ENCODE results near the gene RHOT2.
"Not testable (repeated sequence)": the region's sequence is repeated elsewhere in the genome, so short reads cannot be mapped to it uniquely, and the experiment has no call there.

The RHOT2 gene

DNA sequence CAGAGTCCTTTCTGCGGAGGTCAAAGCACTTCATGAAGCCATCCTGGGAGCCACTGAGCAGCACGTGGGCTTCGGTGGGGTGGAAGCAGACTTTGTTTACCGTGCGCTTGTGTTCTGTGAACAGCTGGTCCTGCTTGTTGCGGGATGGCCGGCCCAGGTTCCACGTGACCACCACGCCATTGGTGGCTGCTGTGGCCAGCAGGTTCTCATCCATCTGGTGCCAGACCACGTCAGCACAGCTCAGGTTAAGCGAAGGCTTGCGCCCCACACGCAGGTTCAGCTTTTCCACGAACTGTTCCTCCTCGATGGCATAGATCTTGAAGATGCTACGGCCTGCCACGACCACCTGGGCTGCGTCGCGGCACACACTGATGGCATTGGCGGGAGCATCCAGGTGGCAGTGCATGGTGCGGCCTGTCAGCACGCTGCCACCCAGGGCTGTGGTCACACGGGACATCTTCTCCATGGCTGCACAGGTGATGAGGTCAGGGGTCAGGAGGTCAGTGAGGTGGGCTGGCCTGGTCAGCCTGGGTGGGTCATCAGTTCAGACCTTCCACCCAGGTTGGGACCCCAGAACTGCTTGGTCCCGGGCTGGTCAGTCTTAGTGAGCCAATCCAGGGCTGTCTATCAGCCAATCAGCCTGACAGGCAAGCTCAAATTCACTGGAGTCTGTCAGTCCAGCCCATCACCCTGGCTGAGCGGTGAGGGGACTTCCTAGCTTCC lies 21.4 kb downstream of the RHOT2 start:
- Histone ChIP-seq H3K27ac (ENCODE audit: low read depth, low read length) (peak overlapping the region; percentile 90), H3K9me3 (ENCODE audit: low read length) (no peaks in the 10 kb centered on the region), H3K36me3 (ENCODE audit: insufficient read depth, low read length) (no peaks in the 10 kb centered on the region), H3K4me1 (ENCODE audit: insufficient read depth, low read length) (peaks cover 15% of the 10 kb centered on the region), H3K4me3 (ENCODE audit: low read depth in 1 of 2, low read length in 2 of 2) (peak overlapping the region; percentile 73 to 94), H3K9ac (ENCODE audit: low read length) (peak overlapping the region; percentile 22), H3K27me3 (ENCODE audit: control insufficient read depth in 1 of 2, insufficient read depth in 2 of 2, low read length in 2 of 2) (peaks cover 0 to 18% of the 10 kb centered on the region in 2 donors)

DNA sequence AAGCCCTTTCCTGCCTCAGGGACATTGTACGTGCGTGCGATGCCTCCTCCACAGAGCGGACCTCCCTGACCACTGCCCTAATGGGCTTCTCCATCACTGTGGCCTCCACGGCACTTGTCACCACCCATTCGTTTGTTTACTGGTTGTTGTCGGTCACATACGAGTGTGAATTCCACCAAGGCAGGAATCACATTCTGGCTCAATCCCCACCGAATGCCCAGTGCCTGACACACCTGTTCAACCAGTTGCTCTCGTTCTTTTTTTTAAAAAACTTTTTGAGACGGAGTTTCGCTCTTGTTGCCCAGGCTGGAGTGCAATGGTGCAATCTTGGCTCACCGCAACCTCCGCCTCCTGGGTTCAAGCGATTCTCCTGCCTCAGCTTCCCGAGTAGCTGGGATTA lies 23.3 kb downstream of the RHOT2 start:
- H3K9me3 ChIP-seq (ENCODE audit: low read length); H3K4me3 ChIP-seq (ENCODE audit: low read depth in 1 of 2, low read length in 2 of 2); H3K27ac ChIP-seq (ENCODE audit: low read depth, low read length); H3K9ac ChIP-seq (ENCODE audit: low read length); H3K36me3 ChIP-seq (ENCODE audit: insufficient read depth, low read length): not testable (repeated sequence)
- peaks cover 0 to 36% of the 10 kb centered on the region in 2 donors for H3K27me3 ChIP-seq (ENCODE audit: control insufficient read depth in 1 of 2, insufficient read depth in 2 of 2, low read length in 2 of 2)
- H3K4me1 ChIP-seq (ENCODE audit: insufficient read depth, low read length) = peaks cover 11% of the 10 kb centered on the region

DNA sequence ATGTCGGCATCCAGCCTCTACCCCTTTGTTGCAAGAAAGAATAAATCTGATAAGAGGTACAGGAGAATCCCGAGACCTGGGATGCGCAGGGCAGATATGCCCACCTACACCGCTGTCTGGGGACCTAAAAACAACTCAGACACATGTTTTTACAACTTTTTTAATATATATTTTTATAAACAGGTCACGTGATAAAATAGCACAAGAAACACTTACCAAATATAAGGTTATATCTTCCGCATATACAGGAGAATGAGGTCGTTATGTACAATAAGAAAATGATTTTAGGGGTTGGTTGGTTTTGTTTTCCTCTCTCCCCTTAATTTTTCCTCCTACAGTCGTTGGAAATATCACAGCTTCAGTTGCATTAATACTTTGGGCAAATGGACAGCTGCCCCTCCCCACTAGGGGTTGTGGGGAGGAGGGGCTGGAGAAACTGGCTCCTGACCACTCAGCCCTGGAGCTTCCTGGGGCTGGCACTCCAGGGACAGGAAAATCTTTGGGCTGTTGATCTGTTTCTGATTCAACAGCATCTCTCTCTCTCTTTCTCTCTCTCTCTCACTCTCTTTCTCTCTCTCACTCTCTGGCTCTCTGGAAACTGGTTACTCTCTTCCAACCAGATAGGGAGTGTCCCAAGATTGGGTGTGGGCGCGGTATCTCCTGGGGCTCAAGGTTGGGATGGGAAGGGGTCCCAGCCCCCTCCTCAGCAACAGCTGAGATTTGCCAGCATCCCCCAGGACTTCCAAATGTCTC lies 24.6 kb downstream of the RHOT2 start:
- peaks cover 0 to 37% of the 10 kb centered on the region in 2 donors for H3K27me3 ChIP-seq (ENCODE audit: control insufficient read depth in 1 of 2, insufficient read depth in 2 of 2, low read length in 2 of 2)
- H3K36me3 ChIP-seq (ENCODE audit: insufficient read depth, low read length) = no peaks in the 10 kb centered on the region
- H3K9ac ChIP-seq (ENCODE audit: low read length) = no peak overlapping the region
- peaks cover 11% of the 10 kb centered on the region for H3K4me1 ChIP-seq (ENCODE audit: insufficient read depth, low read length)
- H3K27ac ChIP-seq (ENCODE audit: low read depth, low read length) = no peak overlapping the region
- H3K9me3 ChIP-seq (ENCODE audit: low read length) = no peaks in the 10 kb centered on the region
- no peak overlapping the region for H3K4me3 ChIP-seq (ENCODE audit: low read depth in 1 of 2, low read length in 2 of 2)

DNA sequence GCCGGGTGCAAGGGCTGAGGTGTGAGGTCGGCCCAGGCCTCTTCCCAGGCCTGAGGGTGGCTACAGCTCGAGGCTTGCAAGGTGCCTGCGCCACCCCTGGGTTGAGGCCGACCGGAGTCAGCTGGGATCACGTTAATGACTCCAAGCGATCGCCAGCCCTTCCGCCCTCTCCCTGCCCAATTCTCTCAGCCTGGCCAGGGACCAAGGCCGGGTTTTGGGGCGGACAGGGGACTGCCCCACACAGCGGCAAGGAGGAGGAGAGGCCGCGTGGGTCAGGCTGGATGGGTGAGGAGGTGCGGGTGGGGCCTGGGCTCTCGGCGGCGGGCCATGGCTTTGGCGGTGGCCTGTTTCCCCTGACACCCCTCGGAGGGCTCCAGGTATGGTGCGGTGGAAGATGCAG lies 25.4 kb downstream of the RHOT2 start:
- Histone ChIP-seq H3K27ac (ENCODE audit: low read depth, low read length) (no peak overlapping the region), H3K27me3 (ENCODE audit: control insufficient read depth in 1 of 2, insufficient read depth in 2 of 2, low read length in 2 of 2) (peaks cover 0 to 37% of the 10 kb centered on the region in 2 donors), H3K36me3 (ENCODE audit: insufficient read depth, low read length) (no peaks in the 10 kb centered on the region), H3K4me1 (ENCODE audit: insufficient read depth, low read length) (peaks cover 11% of the 10 kb centered on the region), H3K4me3 (ENCODE audit: low read depth in 1 of 2, low read length in 2 of 2) (no peak overlapping the region), H3K9ac (ENCODE audit: low read length) (no peak overlapping the region), H3K9me3 (ENCODE audit: low read length) (no peaks in the 10 kb centered on the region)

DNA sequence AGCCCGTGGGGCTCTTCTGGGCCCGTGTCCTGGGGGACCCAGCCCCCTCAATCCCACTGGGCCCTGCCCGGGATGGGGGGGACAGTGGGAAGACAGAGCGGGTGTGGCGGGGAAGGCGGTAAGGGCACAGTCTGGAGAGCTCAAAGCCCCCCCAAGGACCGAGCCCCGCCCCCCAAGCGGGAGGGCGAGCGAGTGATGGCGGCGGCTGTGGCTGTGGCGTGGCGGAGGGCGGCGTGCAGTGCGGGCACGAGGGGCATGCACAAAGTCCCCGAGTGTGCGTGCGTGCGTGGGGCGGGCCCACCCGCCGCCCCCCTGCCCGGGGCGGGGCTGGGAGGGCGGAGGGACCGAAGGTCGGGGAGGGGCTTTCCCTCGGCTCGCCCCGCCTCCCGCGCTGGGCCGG lies 25.8 kb downstream of the RHOT2 start:
- peaks cover 11% of the 10 kb centered on the region for H3K4me1 ChIP-seq (ENCODE audit: insufficient read depth, low read length)
- peaks cover 0 to 37% of the 10 kb centered on the region in 2 donors for H3K27me3 ChIP-seq (ENCODE audit: control insufficient read depth in 1 of 2, insufficient read depth in 2 of 2, low read length in 2 of 2)
- no peak overlapping the region for H3K4me3 ChIP-seq (ENCODE audit: low read depth in 1 of 2, low read length in 2 of 2)
- H3K36me3 ChIP-seq (ENCODE audit: insufficient read depth, low read length) = no peaks in the 10 kb centered on the region
- no peak overlapping the region for H3K9ac ChIP-seq (ENCODE audit: low read length)
- H3K27ac ChIP-seq (ENCODE audit: low read depth, low read length) = no peak overlapping the region
- H3K9me3 ChIP-seq (ENCODE audit: low read length) = no peaks in the 10 kb centered on the region

DNA sequence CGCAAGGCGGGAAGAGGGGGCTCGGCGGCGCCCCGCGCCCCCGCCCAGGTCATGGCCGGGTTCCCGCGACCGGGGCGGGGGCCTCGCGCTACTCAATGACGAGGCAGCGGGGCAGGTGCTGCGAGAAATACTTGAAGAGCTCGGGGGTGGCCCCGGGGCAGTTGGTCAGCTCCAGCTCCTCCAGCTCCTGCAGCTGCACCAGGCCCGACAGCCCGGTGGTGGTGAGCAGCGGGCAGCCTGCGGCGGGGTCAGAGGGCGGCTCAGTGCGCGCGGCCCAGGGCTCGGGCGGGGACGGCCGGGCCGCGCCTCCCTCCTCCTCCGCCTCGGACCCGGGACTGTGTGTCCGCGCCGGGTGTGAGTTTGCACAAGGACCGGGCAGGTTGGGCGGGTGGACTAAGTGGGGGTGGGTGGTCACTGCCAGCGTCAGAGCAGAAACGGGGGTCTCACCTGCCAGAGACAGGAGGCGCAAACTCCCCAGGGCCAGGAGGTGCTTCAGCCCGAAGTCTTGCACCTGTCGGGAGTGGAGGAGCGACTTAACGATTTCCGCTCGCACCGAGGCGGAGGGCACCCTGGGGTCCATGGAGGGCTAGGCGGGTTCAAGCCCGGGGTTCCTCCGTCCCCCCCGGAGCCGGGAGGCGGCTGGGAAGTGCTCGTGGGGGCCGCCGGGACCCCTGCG lies 26.4 kb downstream of the RHOT2 start:
- Histone ChIP-seq H3K36me3 (ENCODE audit: insufficient read depth, low read length) (no peaks in the 10 kb centered on the region), H3K27me3 (ENCODE audit: control insufficient read depth in 1 of 2, insufficient read depth in 2 of 2, low read length in 2 of 2) (peaks cover 0 to 40% of the 10 kb centered on the region in 2 donors), H3K4me1 (ENCODE audit: insufficient read depth, low read length) (peaks cover 6% of the 10 kb centered on the region), H3K9me3 (ENCODE audit: low read length) (no peaks in the 10 kb centered on the region), H3K27ac (ENCODE audit: low read depth, low read length) (no peak overlapping the region), H3K4me3 (ENCODE audit: low read depth in 1 of 2, low read length in 2 of 2) (no peak overlapping the region), H3K9ac (ENCODE audit: low read length) (no peak overlapping the region)

DNA sequence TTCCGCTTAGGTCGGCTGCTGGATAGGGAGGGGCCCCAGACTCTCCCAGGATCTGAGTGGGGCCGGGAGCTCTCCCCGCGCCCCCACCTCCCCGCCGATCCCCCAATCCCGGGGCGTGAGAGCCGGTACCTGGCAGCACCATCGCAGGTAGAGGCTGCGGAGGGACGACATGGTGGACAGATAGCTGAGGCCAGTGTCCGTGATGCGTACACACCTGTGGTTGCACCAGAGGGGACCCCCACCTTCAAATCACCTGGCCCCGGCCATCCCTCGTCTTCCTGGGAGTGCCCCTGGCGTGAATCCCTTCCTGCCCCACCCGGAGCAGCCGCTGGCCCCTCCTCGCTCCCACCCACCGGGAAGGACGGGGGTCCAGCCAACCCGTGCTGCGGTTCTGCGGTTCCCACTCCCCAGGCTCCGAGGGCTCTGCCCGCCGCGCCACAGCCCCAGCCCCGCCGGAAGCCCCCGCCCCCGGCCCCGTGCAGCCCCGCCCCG lies 27.0 kb downstream of the RHOT2 start:
- no peaks in the 10 kb centered on the region for H3K4me1 ChIP-seq (ENCODE audit: insufficient read depth, low read length)
- H3K9me3 ChIP-seq (ENCODE audit: low read length) = no peaks in the 10 kb centered on the region
- H3K36me3 ChIP-seq (ENCODE audit: insufficient read depth, low read length) = no peaks in the 10 kb centered on the region
- no peak overlapping the region for H3K27ac ChIP-seq (ENCODE audit: low read depth, low read length)
- no peak overlapping the region for H3K4me3 ChIP-seq (ENCODE audit: low read depth in 1 of 2, low read length in 2 of 2)
- no peak overlapping the region for H3K9ac ChIP-seq (ENCODE audit: low read length)
- H3K27me3 ChIP-seq (ENCODE audit: control insufficient read depth in 1 of 2, insufficient read depth in 2 of 2, low read length in 2 of 2) = peaks cover 0 to 46% of the 10 kb centered on the region in 2 donors

DNA sequence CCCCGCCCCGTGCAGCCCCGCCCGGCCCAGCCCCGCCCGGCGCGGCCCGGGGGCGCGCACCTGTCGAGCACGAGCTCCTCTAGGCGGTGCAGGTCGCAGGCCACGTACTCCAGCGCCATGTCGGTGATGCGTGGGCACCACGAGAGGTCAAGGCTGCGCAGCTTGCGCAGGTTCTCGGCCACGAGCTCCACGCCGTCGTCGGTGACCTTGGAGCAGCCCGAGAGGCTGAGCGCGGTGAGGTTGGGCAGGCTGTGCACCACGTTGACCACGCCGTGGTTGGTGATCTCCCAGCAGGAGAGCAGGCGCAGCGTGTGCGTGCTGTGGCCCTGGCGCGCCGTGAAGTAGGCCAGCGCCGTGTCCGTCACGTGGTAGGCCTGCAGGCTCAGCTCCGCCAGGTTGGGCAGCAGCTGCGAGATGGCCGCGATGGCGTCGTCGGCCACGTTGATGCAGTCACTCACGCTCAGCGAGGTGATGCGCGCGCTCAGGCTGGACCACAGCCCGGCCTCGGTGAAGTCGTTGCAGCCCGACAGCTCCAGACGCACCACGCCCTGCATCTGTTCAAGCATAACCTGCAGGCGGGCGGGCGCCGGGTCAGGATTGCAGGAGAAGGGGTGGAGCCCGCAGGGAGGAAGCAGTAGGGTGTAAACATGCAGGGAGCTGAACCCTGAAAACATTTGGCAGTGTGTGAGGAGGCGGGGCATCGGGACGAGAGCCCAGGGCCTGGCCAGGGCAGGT lies 27.6 kb downstream of the RHOT2 start:
- Histone ChIP-seq H3K9ac (ENCODE audit: low read length) (no peak overlapping the region), H3K4me3 (ENCODE audit: low read depth in 1 of 2, low read length in 2 of 2) (no peak overlapping the region), H3K36me3 (ENCODE audit: insufficient read depth, low read length) (no peaks in the 10 kb centered on the region), H3K27me3 (ENCODE audit: control insufficient read depth in 1 of 2, insufficient read depth in 2 of 2, low read length in 2 of 2) (peaks cover 0 to 52% of the 10 kb centered on the region in 2 donors), H3K9me3 (ENCODE audit: low read length) (no peaks in the 10 kb centered on the region), H3K4me1 (ENCODE audit: insufficient read depth, low read length) (no peaks in the 10 kb centered on the region), H3K27ac (ENCODE audit: low read depth, low read length) (no peak overlapping the region)

DNA sequence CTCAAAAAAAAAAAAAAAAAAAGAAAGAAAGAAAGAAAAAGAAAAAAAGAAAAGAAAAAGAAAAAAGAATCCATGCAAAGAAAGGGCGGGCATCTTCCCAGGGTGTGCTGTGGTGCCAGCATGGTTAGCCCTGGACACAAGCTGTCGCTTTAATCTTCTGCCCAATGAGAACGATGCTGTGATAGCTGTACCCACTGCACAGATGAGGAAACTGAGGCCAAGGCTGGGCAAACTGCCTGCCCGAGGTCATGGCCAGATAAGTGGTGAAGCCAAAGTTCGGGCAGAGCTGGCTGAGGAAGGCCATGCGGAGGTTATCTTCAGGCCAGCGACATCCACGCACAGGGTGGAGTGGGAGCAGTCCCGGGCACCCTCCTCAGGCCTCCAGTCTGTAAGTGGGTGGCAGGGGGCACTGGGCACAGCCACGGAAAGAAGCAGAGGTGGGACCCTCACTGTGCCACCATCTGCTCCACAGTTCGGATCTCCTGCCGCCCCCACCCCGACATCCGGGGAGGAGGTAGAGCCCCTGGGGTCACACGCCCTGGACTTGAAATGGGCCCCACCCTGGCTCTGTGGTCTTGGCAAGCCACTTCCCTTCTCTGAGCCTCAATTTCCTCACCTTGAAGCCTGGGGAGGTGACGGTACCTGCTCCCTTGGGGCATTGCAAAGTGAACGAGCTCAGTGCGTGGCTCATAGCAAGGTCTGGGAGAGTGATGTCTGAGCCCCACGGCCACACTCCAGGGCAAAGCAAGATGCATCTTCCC lies 31.2 kb downstream of the RHOT2 start:
- peaks cover 10 to 71% of the 10 kb centered on the region in 2 donors for H3K27me3 ChIP-seq (ENCODE audit: control insufficient read depth in 1 of 2, insufficient read depth in 2 of 2, low read length in 2 of 2)
- no peaks in the 10 kb centered on the region for H3K9me3 ChIP-seq (ENCODE audit: low read length)
- no peak overlapping the region for H3K27ac ChIP-seq (ENCODE audit: low read depth, low read length)
- no peak overlapping the region for H3K9ac ChIP-seq (ENCODE audit: low read length)
- H3K36me3 ChIP-seq (ENCODE audit: insufficient read depth, low read length) = no peaks in the 10 kb centered on the region
- H3K4me3 ChIP-seq (ENCODE audit: low read depth in 1 of 2, low read length in 2 of 2) = no peak overlapping the region
- no peaks in the 10 kb centered on the region for H3K4me1 ChIP-seq (ENCODE audit: insufficient read depth, low read length)

DNA sequence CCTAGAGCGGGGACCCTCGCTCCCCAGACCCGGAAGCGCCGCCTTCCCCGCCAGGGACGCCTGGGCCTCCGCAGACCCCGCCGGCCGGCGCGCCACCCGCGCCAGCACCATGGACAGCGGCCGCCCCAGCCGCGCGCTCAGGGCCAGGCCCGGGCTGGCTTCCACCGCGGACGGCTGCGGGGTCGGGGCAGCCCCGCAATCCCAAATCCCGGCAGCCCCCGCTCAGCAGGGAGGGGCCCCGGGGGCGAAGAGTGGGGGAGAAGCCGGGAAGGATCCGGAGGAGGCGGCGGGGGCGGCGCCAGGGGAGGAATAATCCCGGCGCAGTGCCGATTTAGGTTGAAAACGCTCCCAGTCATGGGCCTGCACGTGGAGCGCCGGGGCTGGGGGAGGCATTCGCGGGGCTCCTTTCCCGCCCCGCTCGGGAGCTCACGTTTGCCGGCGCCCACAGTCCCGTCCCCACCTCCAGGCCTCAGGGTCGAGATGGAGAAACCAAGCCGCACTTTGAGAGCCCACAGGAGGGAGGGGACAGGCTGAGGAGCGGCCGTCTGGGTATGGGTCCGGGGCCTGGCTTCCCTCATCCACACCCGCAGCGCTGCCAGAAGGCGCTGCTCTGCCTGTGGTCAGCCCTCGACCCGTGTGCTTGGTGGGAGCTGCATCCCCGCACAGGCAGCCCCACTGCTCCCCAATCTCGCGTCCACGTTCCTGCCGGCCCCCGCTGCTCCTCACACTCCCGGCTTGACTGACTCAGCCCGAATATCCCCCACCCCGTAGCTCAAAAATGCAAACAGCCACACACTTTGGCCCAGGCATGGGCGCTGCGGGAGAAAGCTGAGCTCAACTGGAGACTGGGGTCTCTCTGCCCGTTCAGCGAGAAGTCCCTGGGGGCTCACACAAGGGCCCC lies 33.0 kb downstream of the RHOT2 start:
- H3K27ac ChIP-seq (ENCODE audit: low read depth, low read length) = no peak overlapping the region
- no peak overlapping the region for H3K9ac ChIP-seq (ENCODE audit: low read length)
- peaks cover 13 to 65% of the 10 kb centered on the region in 2 donors for H3K27me3 ChIP-seq (ENCODE audit: control insufficient read depth in 1 of 2, insufficient read depth in 2 of 2, low read length in 2 of 2)
- H3K36me3 ChIP-seq (ENCODE audit: insufficient read depth, low read length) = no peaks in the 10 kb centered on the region
- no peaks in the 10 kb centered on the region for H3K4me1 ChIP-seq (ENCODE audit: insufficient read depth, low read length)
- no peak overlapping the region for H3K4me3 ChIP-seq (ENCODE audit: low read depth in 1 of 2, low read length in 2 of 2)
- H3K9me3 ChIP-seq (ENCODE audit: low read length) = no peaks in the 10 kb centered on the region
